ENCODE measurements around the gene IL19. TPM values are rescaled to one million over a fixed set of nuclear protein-coding genes. Genes with fewer than 3 reads are reported as not detected.

The IL19 gene
- total and polyA plus RNA-seq, 2 donors (not counting 3 experiments of a cell fraction or from before 2014, with no cell fraction given): not detected

- Histone ChIP-seq H3K36me3 (ENCODE audit: control insufficient read depth in 2 of 2, extremely low read depth in 1 of 2, insufficient read depth in 2 of 2, low read length in 2 of 2) (no peaks in the 10 kb centered on the region), H3K9me3 (replicated peaks; ENCODE audit: control insufficient read depth, insufficient read depth, low read length) (no peaks in the 10 kb centered on the region), H3K9me1 (replicated peaks; ENCODE audit: control insufficient read depth, extremely low read depth, insufficient read depth, low read length) (no peaks in the 10 kb centered on the region), H3K4me2 (ENCODE audit: insufficient read depth, low read length) (no peak overlapping the region), H3K27ac (ENCODE audit: insufficient read depth, low read depth, low read length) (no peak overlapping the region), H3K4me3 (replicated peaks in 1 of 3; ENCODE audit: insufficient read depth in 1 of 3, low read depth in 1 of 3, low read length in 3 of 3) (no peak overlapping the region), H2AFZ (ENCODE audit: low read depth, low read length) (no peak overlapping the region), H3K79me2 (ENCODE audit: control insufficient read depth, insufficient read depth, low read length) (no peaks in the 10 kb centered on the region), H3K27me3 (ENCODE audit: control insufficient read depth in 2 of 2, insufficient read depth in 2 of 2, low read length in 2 of 2) (no peaks in the 10 kb centered on the region), H3K4me1 (ENCODE audit: control insufficient read depth, extremely low read depth, insufficient read depth, low read length) (no peaks in the 10 kb centered on the region), H3K9ac (replicated peaks; ENCODE audit: extremely low read depth, insufficient read depth, low read length) (no peak overlapping the region), H4K20me1 (replicated peaks; ENCODE audit: control insufficient read depth, extremely low read depth, insufficient read depth, low read length) (no peaks in the 10 kb centered on the region)
- ChIA-PET POLR2A (no interaction called here), CTCF (interaction anchor here (0.8 to 1.9 kb wide), 4 partner anchors 14 to 822 kb away, joined by 3 to 7 read pairs (median 4); no protein-coding TSS in a partner anchor)
- no TSS peak for BruUV-seq (replicated peaks)
- TF ChIP-seq CTCF (IDR thresholded peaks at IDR 0.05; ENCODE audit: extremely low read depth in 1 of 2, insufficient read depth in 1 of 2, low read depth in 1 of 2, low read length in 2 of 2): peak; percentile 33 to 57
- no peak for TF ChIP-seq MAX (IDR thresholded peaks at IDR 0.05; ENCODE audit: insufficient read depth, insufficient read length)
- dilution Hi-C loops (cut with MboI; ENCODE audit: extremely low pct_ligation_motif_present, low sequenced_read_pairs): no loop called here
- no peak for FAIRE-seq
- intact Hi-C loops (cut with micrococcal nuclease): loop anchor here (1.0 kb wide), 1 partner anchor 114 kb away; no protein-coding TSS in a partner anchor
- no peak for DNase-seq (ENCODE audit: low read depth, low spot score)
Measured at GRCh38 chr1:206797534-206798383, 27.2 kb downstream of the IL19 start.

Data from endothelial cell of umbilical vein (primary cell).